ENCODE data around the gene NTSR1. TPM values are rescaled to one million over a fixed set of nuclear protein-coding genes. Genes with fewer than 3 reads are reported as not detected.

The NTSR1 gene
- total and polyA plus RNA-seq, 2 of the 13 experiments (the other 11 are each of a cell fraction or from before 2014, with no cell fraction given), result 0.09 to 0.12 TPM

GRCh38 chr20:62797671-62798532, 89.3 kb downstream of the NTSR1 start (continued):
- TF ChIP-seq ZNF605 (CRISPR knock-in tag; IDR thresholded peaks at IDR 0.05), result peak; percentile 39; the same call in 1 of the 2 replicates
- no peak for TF ChIP-seq ZNF34 (CRISPR knock-in tag; IDR thresholded peaks at IDR 0.05; ENCODE audit: borderline replicate concordance)
- TF ChIP-seq HNRNPL (IDR thresholded peaks at IDR 0.05; ENCODE audit: low read depth, low read length), result peak; percentile 74
- TF ChIP-seq TRIM24 (CRISPR knock-in tag; IDR thresholded peaks at IDR 0.05), result 0 out of 2 replicates have a peak, but pooled peaks have one; percentile 50
- no peak for TF ChIP-seq ZBTB42 (CRISPR knock-in tag; IDR thresholded peaks at IDR 0.05)
- TF ChIP-seq YY1 (IDR thresholded peaks at IDR 0.05; ENCODE audit: insufficient read depth, insufficient replicate concordance, low read depth, low read length), result no peak
- 0 out of 2 replicates have a peak, but pooled peaks have one; percentile 22 for TF ChIP-seq TAF1 (CRISPR knock-in tag; IDR thresholded peaks at IDR 0.05)
- no peak for TF ChIP-seq ZSCAN5A (CRISPR knock-in tag; IDR thresholded peaks at IDR 0.05; ENCODE audit: borderline replicate concordance)
- no peak for TF ChIP-seq POLR2AphosphoS2 (IDR thresholded peaks at IDR 0.05; ENCODE audit: low read depth, low read length)
- TF ChIP-seq ZNF280B (CRISPR knock-in tag; IDR thresholded peaks at IDR 0.05; ENCODE audit: borderline replicate concordance), result 0 out of 2 replicates have a peak, but pooled peaks have one; percentile 5
- TF ChIP-seq RBFOX2 (IDR thresholded peaks at IDR 0.05; ENCODE audit: low read depth, low read length), result peak; percentile 74
- TF ChIP-seq MATR3 (CRISPR knock-in tag; IDR thresholded peaks at IDR 0.05), result no peak
- TF ChIP-seq ZIK1 (CRISPR knock-in tag; IDR thresholded peaks at IDR 0.05; ENCODE audit: borderline replicate concordance, low read depth), result no peak
- TF ChIP-seq ZSCAN20 (CRISPR knock-in tag; IDR thresholded peaks at IDR 0.05; ENCODE audit: borderline replicate concordance), result no peak
- TF ChIP-seq STAT5B (CRISPR knock-in tag; IDR thresholded peaks at IDR 0.05), result no peak
- no peak for TF ChIP-seq TAF15 (IDR thresholded peaks at IDR 0.05; ENCODE audit: low read depth, low read length, poor library complexity, severe bottlenecking)
- peak; percentile 10 for TF ChIP-seq AGO2 (optimal IDR thresholded peaks at IDR 0.05; ENCODE audit: low read depth, low read length)
- TF ChIP-seq ZNF598 (CRISPR knock-in tag; IDR thresholded peaks at IDR 0.05; ENCODE audit: borderline replicate concordance), result no peak
- 0 out of 2 replicates have a peak, but pooled peaks have one; percentile 19 for TF ChIP-seq UBTF (CRISPR knock-in tag; IDR thresholded peaks at IDR 0.05)
- no peak for TF ChIP-seq ZNF547 (CRISPR knock-in tag; IDR thresholded peaks at IDR 0.05)
- no peak for TF ChIP-seq ZNF567 (CRISPR knock-in tag; IDR thresholded peaks at IDR 0.05; ENCODE audit: borderline replicate concordance)
- no peak for TF ChIP-seq NBN (conservative IDR thresholded peaks at IDR 0.05)
- no peak for TF ChIP-seq ARNT2 (CRISPR knock-in tag; IDR thresholded peaks at IDR 0.05; ENCODE audit: low read depth)
